GM23248 (cell line): ENCODE data around the gene MSX1. TPM values are rescaled to one million over a fixed set of nuclear protein-coding genes. Genes with fewer than 3 reads are reported as not detected.

Experiments used
- DNase-seq: peaks from one replicate; pipeline ENCODE4 v3.0.0-alpha.2; 2015
- H2AFZ ChIP-seq: fragments of 200-600 bp; sonication (generic); 2 replicates; pipeline ENCODE4 v1.6.1; 2016; ENCODE audit warnings: antibody characterized with exemption
- H3F3A ChIP-seq: fragments of 200-600 bp; sonication (generic); 2 replicates; pipeline ENCODE4 v1.6.1; 2016; ENCODE audit warnings: mild to moderate bottlenecking, antibody characterized with exemption, mixed run types; ENCODE audit not compliant: insufficient read depth
- H3K27ac ChIP-seq: fragments of 200-600 bp; sonication (generic); 2 replicates; pipeline ENCODE4 v1.5.1; 2016; ENCODE audit warnings: mild to moderate bottlenecking
- H3K27me3 ChIP-seq: fragments of 200-600 bp; sonication (generic); replicated peaks from 2 replicates; pipeline ENCODE4 v1.6.1; 2016; ENCODE audit warnings: mild to moderate bottlenecking; ENCODE audit not compliant: insufficient read depth
- H3K36me3 ChIP-seq: fragments of 200-600 bp; sonication (generic); 2 replicates; pipeline ENCODE4 v1.6.1; 2016; ENCODE audit warnings: low read depth, mild to moderate bottlenecking
- H3K4me1 ChIP-seq: fragments of 200-600 bp; sonication (generic); 2 replicates; pipeline ENCODE4 v1.6.1; 2016; ENCODE audit warnings: mild to moderate bottlenecking; ENCODE audit not compliant: insufficient read depth
- H3K4me2 ChIP-seq: fragments of 200-600 bp; sonication (generic); one replicate; pipeline ENCODE4 v1.6.1; 2016; ENCODE audit warnings: mild to moderate bottlenecking; ENCODE audit not compliant: unreplicated experiment
- H3K4me3 ChIP-seq: fragments of 200-600 bp; sonication (generic); 2 replicates; pipeline ENCODE4 v1.5.1; 2016; ENCODE audit warnings: mild to moderate bottlenecking
- H3K79me2 ChIP-seq: fragments of 200-600 bp; sonication (generic); 2 replicates; pipeline ENCODE4 v1.6.1; 2016; ENCODE audit warnings: mild to moderate bottlenecking; ENCODE audit not compliant: insufficient read depth
- H3K9ac ChIP-seq: fragments of 200-600 bp; sonication (generic); 2 replicates; pipeline ENCODE4 v1.6.1; 2016; ENCODE audit warnings: mild to moderate bottlenecking
- H3K9me2 ChIP-seq: fragments of 200-600 bp; sonication (generic); 2 replicates; pipeline ENCODE4 v1.6.1; 2016; ENCODE audit warnings: mixed run types, mild to moderate bottlenecking, moderate library complexity; ENCODE audit not compliant: insufficient read depth
- H3K9me3 ChIP-seq: fragments of 200-600 bp; sonication (generic); one replicate; pipeline ENCODE4 v1.6.1; 2017; ENCODE audit warnings: low read depth
- H4K20me1 ChIP-seq: fragments of 200-600 bp; sonication (generic); 2 replicates; pipeline ENCODE4 v1.6.0; 2016; ENCODE audit not compliant: insufficient read depth
- EZH2 ChIP-seq: fragments of 200-600 bp; sonication (generic); IDR thresholded peaks from 2 replicates; pipeline ENCODE4 v1.6.1; 2018; ENCODE audit warnings: antibody characterized with exemption, mild to moderate bottlenecking; ENCODE audit not compliant: insufficient read depth, poor library complexity, severe bottlenecking
- EZH2phosphoT487 ChIP-seq: fragments of 200-600 bp; sonication (generic); IDR thresholded peaks from 2 replicates; pipeline ENCODE4 v1.6.1; 2018; ENCODE audit warnings: antibody characterized with exemption, moderate library complexity, mild to moderate bottlenecking, low read depth; ENCODE audit not compliant: insufficient read depth
- WGBS, 2 experiments: methylation state at CpG; one replicate each; pipeline ENCODE4 v1.1.6; 2015 to 2017; ENCODE audit warnings: low lambda C conversion rate in 2 of 2, low coverage in 1 of 2; ENCODE audit errors: missing lambda C conversion rate in 2 of 2; 5-methylcytosine and 5-hydroxymethylcytosine counted together
- in situ Hi-C: fragments of 300-500 bp; cut with MboI; formaldehyde crosslinking; loops from 2 replicates; pipeline ENCODE4 v1.15.0; 2020
- polyA plus RNA-seq: library from polyadenylated mRNA; unstranded; fragments of >200 nt; fragmentation: Nextera tagmentation; extraction: Ambion mirVana; gene quantifications from 2 replicates; pipeline ENCODE4 v1.2.1, GENCODE V29; 2016
- total RNA-seq: library from RNA; depleted of rRNA; stranded (reverse); fragments of >200 nt; shearing (Covaris generic); gene quantifications from 2 replicates; pipeline ENCODE4 v1.2.3, GENCODE V29; 2014

The MSX1 gene
- total and polyA plus RNA-seq, 2 experiments from 2014 or later: 17.2 to 32.1 TPM

- H3K4me3 ChIP-seq: no peak overlapping the region
- DNase-seq: no peak
- peaks cover 18% of the 10 kb centered on the region for H3K27me3 ChIP-seq
- no peak overlapping the region for H3K9ac ChIP-seq
- no peak overlapping the region for H2AFZ ChIP-seq
- no peaks in the 10 kb centered on the region for H3K79me2 ChIP-seq
- H3K4me2 ChIP-seq: no peak overlapping the region
- no peaks in the 10 kb centered on the region for H3K9me3 ChIP-seq
- H4K20me1 ChIP-seq: no peaks in the 10 kb centered on the region
- in situ Hi-C loops: no loop called here
- no peaks in the 10 kb centered on the region for H3K36me3 ChIP-seq
- WGBS, 2 experiments: 51 to 62% methylated on average over 5 of the region's 5 CpGs
- no peaks in the 10 kb centered on the region for H3K4me1 ChIP-seq
- H3F3A ChIP-seq: no peaks in the 10 kb centered on the region
- H3K27ac ChIP-seq: no peak overlapping the region
- H3K9me2 ChIP-seq: no peaks in the 10 kb centered on the region
- no peak for TF ChIP-seq EZH2
- TF ChIP-seq EZH2phosphoT487: no peak
Observed at GRCh38 chr4:4888695-4889094, 29.2 kb downstream of the MSX1 start.

- no peak for DNase-seq
- Histone ChIP-seq H3K79me2 (no peaks in the 10 kb centered on the region), H3K9ac (no peak overlapping the region), H3K4me1 (no peaks in the 10 kb centered on the region), H3K9me3 (no peaks in the 10 kb centered on the region), H3K4me3 (no peak overlapping the region), H3F3A (no peaks in the 10 kb centered on the region), H2AFZ (no peak overlapping the region), H3K27me3 (peaks cover 18% of the 10 kb centered on the region), H3K9me2 (no peaks in the 10 kb centered on the region), H3K27ac (no peak overlapping the region), H3K4me2 (no peak overlapping the region), H3K36me3 (no peaks in the 10 kb centered on the region), H4K20me1 (no peaks in the 10 kb centered on the region)
- no peak for TF ChIP-seq EZH2
- no peak for TF ChIP-seq EZH2phosphoT487
- in situ Hi-C loops: no loop called here
- WGBS, 2 experiments: 88 to 92% methylated on average over 7 to 9 of the region's 9 CpGs
Observed at GRCh38 chr4:4889781-4890180, 30.3 kb downstream of the MSX1 start.

DNA sequence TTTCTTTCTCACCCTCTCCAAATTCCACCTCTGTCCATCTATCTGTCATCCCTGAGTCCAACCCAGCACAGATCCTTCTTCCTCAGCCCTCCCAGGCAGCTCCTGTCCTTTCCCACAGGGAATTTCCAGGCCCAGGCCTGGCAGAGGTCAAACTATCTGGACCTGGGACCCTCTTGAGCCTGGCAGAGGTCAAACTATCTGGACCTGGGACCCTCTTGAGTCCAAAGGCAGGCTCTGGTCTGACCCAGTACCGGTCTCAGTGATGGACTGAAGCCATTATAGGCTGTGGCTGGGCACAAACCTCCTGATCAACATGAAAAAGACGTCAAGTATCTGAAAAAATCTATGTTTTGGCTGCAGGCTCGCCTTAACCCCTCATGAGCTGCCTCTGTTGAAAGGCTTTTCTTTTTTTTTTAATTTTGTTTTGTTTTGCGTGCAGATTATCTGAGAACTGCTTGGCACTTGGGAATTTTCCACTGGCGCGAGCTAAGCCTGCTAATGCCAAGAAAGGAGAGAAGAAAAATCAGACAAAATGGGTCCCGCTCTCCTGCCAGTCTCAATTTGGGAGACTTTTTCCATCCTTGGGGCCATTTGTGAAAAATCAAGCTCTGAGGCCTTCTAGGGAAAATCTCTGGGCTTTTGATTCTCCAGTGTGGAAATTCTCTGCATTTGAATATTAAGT lies 31.2 kb downstream of the MSX1 start:
- TF ChIP-seq EZH2phosphoT487: no peak
- TF ChIP-seq EZH2: no peak
- WGBS, 2 experiments: 34% methylated on average over 7 of the region's 7 CpGs
- Histone ChIP-seq H3K9me2 (no peaks in the 10 kb centered on the region), H3K4me3 (no peak overlapping the region), H3K4me1 (no peaks in the 10 kb centered on the region), H3K9me3 (no peaks in the 10 kb centered on the region), H3K9ac (no peak overlapping the region), H2AFZ (no peak overlapping the region), H3K4me2 (no peak overlapping the region), H3K27me3 (peaks cover 18% of the 10 kb centered on the region), H3K79me2 (no peaks in the 10 kb centered on the region), H3F3A (no peaks in the 10 kb centered on the region), H3K36me3 (no peaks in the 10 kb centered on the region), H3K27ac (no peak overlapping the region), H4K20me1 (no peaks in the 10 kb centered on the region)
- in situ Hi-C loops: no loop called here
- DNase-seq: no peak

- no peak for TF ChIP-seq EZH2
- TF ChIP-seq EZH2phosphoT487: no peak
- H3K9ac ChIP-seq: no peak overlapping the region
- no peaks in the 10 kb centered on the region for H4K20me1 ChIP-seq
- in situ Hi-C loops: no loop called here
- DNase-seq: no peak
- H3K4me3 ChIP-seq: no peak overlapping the region
- H3K79me2 ChIP-seq: no peaks in the 10 kb centered on the region
- H3K27ac ChIP-seq: no peak overlapping the region
- no peaks in the 10 kb centered on the region for H3K4me1 ChIP-seq
- H3K4me2 ChIP-seq: no peak overlapping the region
- no peak overlapping the region for H2AFZ ChIP-seq
- no peaks in the 10 kb centered on the region; the same call in 1 of the 2 replicates for H3K27me3 ChIP-seq
- 25 to 26% methylated on average over 4 of the region's 4 CpGs for WGBS, 2 experiments
- no peaks in the 10 kb centered on the region for H3K9me2 ChIP-seq
- no peaks in the 10 kb centered on the region for H3K9me3 ChIP-seq
- H3F3A ChIP-seq: no peaks in the 10 kb centered on the region
- no peaks in the 10 kb centered on the region for H3K36me3 ChIP-seq
Observed at GRCh38 chr4:4893721-4894120, 34.3 kb downstream of the MSX1 start.
